Peyer's patch (tissue), 4 donors: ENCODE data around the gene FAM107B. TPM values are rescaled to one million over a fixed set of nuclear protein-coding genes. Genes with fewer than 3 reads are reported as not detected.

ENCODE experiments used
- DNase-seq, 3 donors: peaks; one replicate each; pipeline ENCODE4 v3.0.0-alpha.2; 2017 to 2019
- H3K27ac ChIP-seq, 4 donors: fragments of 200-600 bp; sonication (generic); one replicate each; pipeline ENCODE4 v1.5.1; 2016 to 2019
- H3K27me3 ChIP-seq, 2 donors: fragments of 200-600 bp; sonication (generic); one replicate each; pipeline ENCODE4 v1.5.1; 2019
- H3K36me3 ChIP-seq, 3 donors: fragments of 200-600 bp; sonication (generic); one replicate each; pipeline ENCODE4 v1.5.1; 2016 to 2019
- H3K4me1 ChIP-seq, 4 donors: fragments of 200-600 bp; sonication (generic); one replicate each; pipeline ENCODE4 v1.5.1; 2016 to 2019
- H3K4me3 ChIP-seq, 4 donors: fragments of 200-600 bp; sonication (generic); 1 replicate in 3 of 4; 2 replicates in 1 of 4; pipeline ENCODE4 v1.5.1; 2016 to 2019; ENCODE audit warnings: mild to moderate bottlenecking in 1 of 4
- H3K9me3 ChIP-seq, 4 donors: fragments of 200-600 bp; sonication (generic); one replicate each; pipeline ENCODE4 v1.5.1; 2016 to 2019; ENCODE audit warnings: mild to moderate bottlenecking in 1 of 4
- POLR2A ChIP-seq, 2 donors: fragments of 450-650 bp; IDR thresholded peaks; one replicate each; pipeline ENCODE4 v1.5.1; 2017; ENCODE audit warnings: antibody characterized with exemption in 2 of 2, mild to moderate bottlenecking in 2 of 2, moderate library complexity in 2 of 2
- total RNA-seq, 4 donors: library from RNA; depleted of rRNA; stranded (reverse); fragments of >200 nt; gene quantifications; one replicate each; pipeline ENCODE4 v1.1.0, GENCODE V29; 2016
- TF ChIP-seq, protein P1 (sequence below), 6 experiments: fragments of 450-650 bp in 4 of 6; fragments of 200-600 bp in 2 of 6; sonication (generic) in 1 of 6; IDR thresholded peaks; one replicate each; pipeline ENCODE4 v1.5.1; 2017 to 2019; ENCODE audit warnings: antibody characterized with exemption in 6 of 6, mild to moderate bottlenecking in 3 of 6, moderate library complexity in 1 of 6

Gene FAM107B
- total RNA-seq, 4 donors from 2014 or later: 36.6 to 89.1 (median 39.6) TPM

DNA sequence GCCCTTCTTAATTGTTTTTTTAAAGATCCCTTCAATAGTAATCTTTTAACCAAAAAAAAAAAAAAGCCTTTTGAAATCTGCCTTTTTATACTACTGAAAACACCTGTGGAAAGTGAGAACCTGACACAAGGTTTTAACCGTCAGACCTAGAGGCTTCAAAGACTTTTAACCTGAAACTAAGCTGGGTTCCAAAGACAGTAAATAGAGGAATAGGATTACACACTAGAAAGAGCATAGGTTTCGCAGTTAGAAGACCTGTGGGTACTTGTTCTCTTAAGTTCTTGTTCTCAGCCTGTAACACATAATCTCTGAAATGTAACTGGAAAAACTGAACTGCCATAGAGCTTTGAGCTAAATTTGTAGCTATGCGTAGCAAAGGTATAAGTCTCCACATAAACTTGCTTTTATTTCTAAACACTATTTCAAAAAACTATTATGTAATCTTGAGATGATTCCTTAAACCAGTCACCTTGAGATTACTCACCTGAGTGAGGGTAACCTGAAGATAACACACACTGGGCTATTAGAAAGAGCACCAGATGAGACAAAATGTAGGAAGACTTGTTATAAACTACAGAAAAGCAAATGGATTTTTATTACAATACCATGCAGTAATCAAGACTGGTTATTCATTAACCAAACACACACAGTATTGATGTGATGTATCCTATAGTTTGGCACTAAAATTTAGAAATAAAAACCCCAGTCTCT lies 247.4 kb downstream of the FAM107B start:
- Histone ChIP-seq H3K9me3 (no peaks in the 10 kb centered on the region), H3K4me1 (peaks cover 0 to 17% (median 0%) of the 10 kb centered on the region in 4 donors), H3K36me3 (peaks cover 0 to 12% (median 0%) of the 10 kb centered on the region in 3 donors), H3K4me3 (no peak overlapping the region), H3K27me3 (no peaks in the 10 kb centered on the region), H3K27ac (no peak overlapping the region)
- TF ChIP-seq, protein P1, sequence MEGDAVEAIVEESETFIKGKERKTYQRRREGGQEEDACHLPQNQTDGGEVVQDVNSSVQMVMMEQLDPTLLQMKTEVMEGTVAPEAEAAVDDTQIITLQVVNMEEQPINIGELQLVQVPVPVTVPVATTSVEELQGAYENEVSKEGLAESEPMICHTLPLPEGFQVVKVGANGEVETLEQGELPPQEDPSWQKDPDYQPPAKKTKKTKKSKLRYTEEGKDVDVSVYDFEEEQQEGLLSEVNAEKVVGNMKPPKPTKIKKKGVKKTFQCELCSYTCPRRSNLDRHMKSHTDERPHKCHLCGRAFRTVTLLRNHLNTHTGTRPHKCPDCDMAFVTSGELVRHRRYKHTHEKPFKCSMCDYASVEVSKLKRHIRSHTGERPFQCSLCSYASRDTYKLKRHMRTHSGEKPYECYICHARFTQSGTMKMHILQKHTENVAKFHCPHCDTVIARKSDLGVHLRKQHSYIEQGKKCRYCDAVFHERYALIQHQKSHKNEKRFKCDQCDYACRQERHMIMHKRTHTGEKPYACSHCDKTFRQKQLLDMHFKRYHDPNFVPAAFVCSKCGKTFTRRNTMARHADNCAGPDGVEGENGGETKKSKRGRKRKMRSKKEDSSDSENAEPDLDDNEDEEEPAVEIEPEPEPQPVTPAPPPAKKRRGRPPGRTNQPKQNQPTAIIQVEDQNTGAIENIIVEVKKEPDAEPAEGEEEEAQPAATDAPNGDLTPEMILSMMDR (IDR thresholded peaks at IDR 0.05): no peak
- TF ChIP-seq POLR2A (IDR thresholded peaks at IDR 0.05): no peak
- no peak for DNase-seq

GRCh38 chr10:14526326-14526725 lies 248.4 kb downstream of the FAM107B start:
- Histone ChIP-seq H3K27me3 (no peaks in the 10 kb centered on the region), H3K27ac (no peak overlapping the region), H3K4me1 (peaks cover 0 to 12% (median 0%) of the 10 kb centered on the region in 4 donors), H3K36me3 (peaks cover 0 to 19% (median 0%) of the 10 kb centered on the region in 3 donors), H3K9me3 (no peaks in the 10 kb centered on the region), H3K4me3 (no peak overlapping the region)
- TF ChIP-seq, protein P1 (IDR thresholded peaks at IDR 0.05): no peak
- no peak for TF ChIP-seq POLR2A (IDR thresholded peaks at IDR 0.05)
- no peak for DNase-seq

GRCh38 chr10:14524691-14525324 lies 249.9 kb downstream of the FAM107B start:
- H3K36me3 ChIP-seq: peaks cover 0 to 35% (median 0%) of the 10 kb centered on the region in 3 donors

DNA sequence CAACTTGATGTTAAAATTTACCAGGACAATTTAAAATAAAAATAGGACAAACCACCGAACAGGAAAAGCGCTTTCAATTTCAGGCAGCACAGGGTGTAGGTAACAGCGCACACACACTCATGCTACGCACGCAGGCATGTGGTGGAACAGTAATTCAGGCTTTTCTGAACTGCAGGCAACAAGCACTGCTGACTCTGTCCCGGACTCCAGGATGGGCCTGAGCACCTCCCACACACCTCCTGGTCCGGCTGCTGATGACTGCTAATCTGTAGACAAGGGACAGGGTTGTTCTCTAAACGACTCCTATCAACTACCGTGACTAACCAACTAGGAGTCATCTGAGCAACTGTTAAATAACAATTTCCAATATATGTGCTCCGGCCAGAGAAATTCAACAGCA lies 251.4 kb downstream of the FAM107B start:
- H3K4me3 ChIP-seq: no peak overlapping the region
- H3K9me3 ChIP-seq: no peaks in the 10 kb centered on the region
- TF ChIP-seq POLR2A (IDR thresholded peaks at IDR 0.05): no peak
- TF ChIP-seq, protein P1 (IDR thresholded peaks at IDR 0.05): no peak
- H3K27ac ChIP-seq: no peak overlapping the region
- DNase-seq: no peak
- H3K36me3 ChIP-seq: peaks cover 0 to 37% (median 0%) of the 10 kb centered on the region in 3 donors
- H3K27me3 ChIP-seq: no peaks in the 10 kb centered on the region
- no peaks in the 10 kb centered on the region for H3K4me1 ChIP-seq

More at GRCh38 chr10:14524691-14525324, 249.9 kb downstream of the FAM107B start:
- Histone ChIP-seq H3K27me3 (no peaks in the 10 kb centered on the region), H3K9me3 (no peaks in the 10 kb centered on the region), H3K4me3 (no peak overlapping the region), H3K4me1 (no peaks in the 10 kb centered on the region), H3K27ac (no peak overlapping the region)
- no peak for DNase-seq
- no peak for TF ChIP-seq POLR2A (IDR thresholded peaks at IDR 0.05)
- TF ChIP-seq, protein P1 (IDR thresholded peaks at IDR 0.05): no peak

DNA sequence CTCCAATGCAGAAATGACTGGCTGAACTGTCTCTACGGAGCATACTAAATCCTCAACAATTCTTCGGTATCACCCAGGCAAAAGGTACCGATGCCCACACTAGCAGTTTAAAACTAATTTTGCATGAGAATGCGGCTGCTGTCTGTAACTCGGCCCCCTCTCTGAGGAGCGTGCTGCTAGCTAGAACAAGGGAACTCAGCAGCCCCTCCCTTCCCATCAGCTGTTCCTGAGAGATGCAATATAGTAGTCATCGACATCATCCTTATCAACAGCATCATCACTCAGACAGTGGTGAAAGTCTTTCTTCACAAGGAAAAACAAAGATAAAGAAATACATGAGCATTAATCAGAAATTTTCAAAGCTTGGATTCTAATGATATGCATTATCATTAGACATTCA lies 254.9 kb downstream of the FAM107B start:
- Histone ChIP-seq H3K36me3 (peaks cover 0 to 44% (median 0%) of the 10 kb centered on the region in 3 donors), H3K27ac (no peak overlapping the region), H3K9me3 (no peaks in the 10 kb centered on the region), H3K4me1 (no peaks in the 10 kb centered on the region), H3K4me3 (no peak overlapping the region), H3K27me3 (no peaks in the 10 kb centered on the region)
- no peak for TF ChIP-seq POLR2A (IDR thresholded peaks at IDR 0.05)
- TF ChIP-seq, protein P1 (IDR thresholded peaks at IDR 0.05): no peak
- no peak for DNase-seq
